Astrocyte (in vitro differentiated cells and primary cell): Measurements from ENCODE around the gene SLC43A3. TPM values are rescaled to one million over a fixed set of nuclear protein-coding genes. Genes with fewer than 3 reads are reported as not detected.

Source experiments
- DNase-seq: peaks from one replicate; pipeline ENCODE4 v3.0.0-alpha.2; 2010; ENCODE audit warnings: low read depth
- FAIRE-seq: peaks from 2 replicates; lab custom pipeline; 2011; peaks lifted over from hg19 to GRCh38; lab: Jason Lieb, UNC
- H2AFZ ChIP-seq: 2 replicates; pipeline ENCODE4 v1.6.0; 2012; ENCODE audit warnings: low read depth, low read length, inconsistent platforms
- H3K27ac ChIP-seq: 2 replicates; pipeline ENCODE4 v1.5.1; 2011; ENCODE audit warnings: low read depth, low read length, inconsistent platforms
- H3K27me3 ChIP-seq: 2 replicates; pipeline ENCODE4 v1.6.0; 2011; ENCODE audit warnings: low read length, inconsistent platforms; ENCODE audit not compliant: insufficient read depth
- H3K36me3 ChIP-seq: 2 replicates; pipeline ENCODE4 v1.5.1; 2011; ENCODE audit warnings: low read length, inconsistent platforms; ENCODE audit not compliant: insufficient read depth
- H3K4me1 ChIP-seq: 2 replicates; pipeline ENCODE4 v1.5.1; 2011; ENCODE audit warnings: low read length, inconsistent platforms; ENCODE audit not compliant: insufficient read depth
- H3K4me2 ChIP-seq: 2 replicates; pipeline ENCODE4 v1.6.0; 2012; ENCODE audit warnings: low read length, inconsistent platforms
- H3K4me3 ChIP-seq: 2 replicates; pipeline ENCODE4 v1.5.1; 2011; ENCODE audit warnings: low read depth, mild to moderate bottlenecking, low read length, inconsistent platforms; ENCODE audit not compliant: insufficient read depth
- H3K79me2 ChIP-seq: 2 replicates; pipeline ENCODE4 v1.6.0; 2012; ENCODE audit warnings: mild to moderate bottlenecking, low read length, inconsistent platforms; ENCODE audit not compliant: insufficient read depth
- H3K9ac ChIP-seq: 2 replicates; pipeline ENCODE4 v1.6.0; 2012; ENCODE audit warnings: mild to moderate bottlenecking, low read length, inconsistent platforms
- H3K9me3 ChIP-seq: 2 replicates; pipeline ENCODE4 v1.5.1; 2012; ENCODE audit warnings: low read depth, mild to moderate bottlenecking, low read length, inconsistent platforms; ENCODE audit not compliant: insufficient read depth
- H4K20me1 ChIP-seq: 2 replicates; pipeline ENCODE4 v1.6.0; 2012; ENCODE audit warnings: low read length, inconsistent platforms; ENCODE audit not compliant: insufficient read depth
- H3K27ac Mint-ChIP-seq: one replicate; pipeline ENCODE4 v1.8.0; 2021; ENCODE audit warnings: mild to moderate bottlenecking, mixed read lengths; ENCODE audit not compliant: unreplicated experiment
- H3K27me3 Mint-ChIP-seq: one replicate; pipeline ENCODE4 v1.8.0; 2021; ENCODE audit warnings: low read depth, mixed read lengths; ENCODE audit not compliant: unreplicated experiment
- H3K36me3 Mint-ChIP-seq: one replicate; pipeline ENCODE4 v1.8.0; 2021; ENCODE audit warnings: low read depth, mixed read lengths; ENCODE audit not compliant: unreplicated experiment
- H3K4me1 Mint-ChIP-seq: one replicate; pipeline ENCODE4 v1.8.0; 2021; ENCODE audit warnings: low read depth, mixed read lengths; ENCODE audit not compliant: unreplicated experiment
- H3K4me3 Mint-ChIP-seq: one replicate; pipeline ENCODE4 v1.8.0; 2021; ENCODE audit warnings: mild to moderate bottlenecking, moderate library complexity, mixed read lengths; ENCODE audit not compliant: unreplicated experiment
- H3K9me3 Mint-ChIP-seq: one replicate; pipeline ENCODE4 v1.8.0; 2021; ENCODE audit warnings: mild to moderate bottlenecking, mixed read lengths; ENCODE audit not compliant: unreplicated experiment
- CTCF ChIP-seq: IDR thresholded peaks from 2 replicates; pipeline ENCODE4 v1.5.1; 2011; ENCODE audit warnings: low read depth, mild to moderate bottlenecking, inconsistent platforms, low read length, moderate library complexity; ENCODE audit not compliant: insufficient read depth
- EZH2 ChIP-seq: IDR thresholded peaks from 2 replicates; pipeline ENCODE4 v1.6.1; 2012; ENCODE audit warnings: mild to moderate bottlenecking, low read length, inconsistent platforms; ENCODE audit not compliant: insufficient read depth
- total RNA-seq: library from RNA; stranded (reverse); gene quantifications from 2 replicates; pipeline ENCODE4 v1.2.1, GENCODE V29; 2021

The SLC43A3 gene
- total RNA-seq, 1 donor from 2014 or later: 16.4 TPM

DNA sequence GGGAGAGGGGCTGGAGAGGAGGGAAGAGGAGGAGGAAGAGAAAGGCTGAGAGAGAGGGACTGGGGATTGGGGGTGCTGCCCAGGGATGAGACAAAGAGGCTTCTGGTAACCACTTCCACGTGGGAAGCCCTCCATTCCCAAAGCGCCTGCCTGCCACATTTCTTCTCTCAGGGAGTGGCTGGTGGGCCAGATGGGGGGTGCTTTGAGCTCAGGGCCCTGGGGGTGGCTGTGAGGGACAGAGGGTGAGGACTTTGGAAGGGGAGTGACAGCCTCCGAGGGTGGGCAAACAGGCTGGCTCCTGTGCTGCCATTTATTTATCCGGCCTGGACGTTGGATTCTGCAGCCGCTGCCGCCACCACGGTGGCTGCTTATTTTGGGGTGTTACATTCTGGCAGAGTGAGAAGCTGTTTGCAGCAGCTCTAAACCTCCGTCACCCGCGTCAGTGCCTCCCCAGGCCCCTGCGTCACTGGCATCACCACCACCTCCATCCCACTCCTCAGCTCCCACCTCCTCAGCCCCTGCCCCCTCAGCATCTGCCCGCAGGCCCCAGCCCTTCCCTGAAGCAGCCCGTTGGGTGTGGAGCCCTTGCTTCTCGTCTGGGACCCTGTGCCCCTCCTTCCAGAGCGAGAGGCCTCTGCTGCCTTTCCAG, 35.0 kb upstream of the SLC43A3 start:
- FAIRE-seq: no peak
- no peak for DNase-seq
- Histone ChIP-seq H2AFZ (no peak overlapping the region), H3K36me3 (no peaks in the 10 kb centered on the region), H3K9me3 (no peaks in the 10 kb centered on the region), H3K4me2 (no peak overlapping the region), H3K4me3 (no peak overlapping the region), H4K20me1 (peaks cover 9% of the 10 kb centered on the region), H3K27me3 (peaks cover 47% of the 10 kb centered on the region), H3K9ac (no peak overlapping the region), H3K79me2 (no peaks in the 10 kb centered on the region), H3K4me1 (peaks cover 13% of the 10 kb centered on the region), H3K27ac (no peak overlapping the region)
- H3K36me3 Mint-ChIP-seq: no peaks in the 10 kb centered on the region
- H3K4me1 Mint-ChIP-seq: peaks cover 5% of the 10 kb centered on the region
- no peaks in the 10 kb centered on the region for H3K9me3 Mint-ChIP-seq
- H3K27me3 Mint-ChIP-seq: peaks cover 67% of the 10 kb centered on the region
- no peak overlapping the region for H3K4me3 Mint-ChIP-seq
- TF ChIP-seq CTCF (no peak), EZH2 (no peak)
- H3K27ac Mint-ChIP-seq: no peak overlapping the region

- Mint-ChIP-seq H3K27ac (no peak overlapping the region), H3K4me1 (peaks cover 5% of the 10 kb centered on the region)
- peaks cover 13% of the 10 kb centered on the region for H3K4me1 ChIP-seq
Measured at GRCh38 chr11:57460758-57461749, 34.1 kb upstream of the SLC43A3 start.

More at GRCh38 chr11:57460758-57461749, 34.1 kb upstream of the SLC43A3 start:
- no peak overlapping the region for H3K4me3 ChIP-seq
- DNase-seq (no peak), FAIRE-seq (no peak)
- peak overlapping the region; percentile 81 for H3K4me2 ChIP-seq
- H3K27me3 Mint-ChIP-seq: peaks cover 66% of the 10 kb centered on the region
- peak; percentile 75 for TF ChIP-seq EZH2
- no peak for TF ChIP-seq CTCF
- H3K9me3 ChIP-seq: no peaks in the 10 kb centered on the region
- no peak overlapping the region for H3K27ac ChIP-seq
- H3K9me3 Mint-ChIP-seq: no peaks in the 10 kb centered on the region
- no peak overlapping the region for H3K9ac ChIP-seq
- peaks cover 47% of the 10 kb centered on the region for H3K27me3 ChIP-seq
- H3K36me3 Mint-ChIP-seq: no peaks in the 10 kb centered on the region
- H2AFZ ChIP-seq: no peak overlapping the region
- H3K79me2 ChIP-seq: no peaks in the 10 kb centered on the region
- peaks cover 9% of the 10 kb centered on the region for H4K20me1 ChIP-seq
- no peak overlapping the region for H3K4me3 Mint-ChIP-seq
- H3K36me3 ChIP-seq: no peaks in the 10 kb centered on the region
